H9 (cell line): ENCODE measurements around the gene ZKSCAN7. TPM values are rescaled to one million over a fixed set of nuclear protein-coding genes. Genes with fewer than 3 reads are reported as not detected.

ENCODE experiments used
- DNase-seq: peaks from one replicate; pipeline ENCODE4 v3.0.0-alpha.2; 2017
- H2AFZ ChIP-seq: one replicate; pipeline ENCODE4 v1.6.1; 2013; ENCODE audit warnings: mild to moderate bottlenecking, low read length, control low read depth, moderate library complexity
- H2AK5ac ChIP-seq: 2 replicates; pipeline ENCODE4 v1.6.1; 2013; ENCODE audit warnings: low read length, control low read depth, mixed read lengths; ENCODE audit not compliant: insufficient read length
- H2BK120ac ChIP-seq: one replicate; pipeline ENCODE4 v1.6.1; 2013; ENCODE audit warnings: low read depth, mild to moderate bottlenecking, low read length, control low read depth, inconsistent platforms; ENCODE audit not compliant: poor library complexity, severe bottlenecking
- H2BK12ac ChIP-seq: 2 replicates; pipeline ENCODE4 v1.6.1; 2013; ENCODE audit warnings: low read length, control low read depth, mixed read lengths, low read depth; ENCODE audit not compliant: insufficient read length
- H2BK15ac ChIP-seq: 2 replicates; pipeline ENCODE4 v1.6.1; 2013; ENCODE audit warnings: low read depth, low read length, control low read depth
- H2BK20ac ChIP-seq: one replicate; pipeline ENCODE4 v1.6.1; 2013; ENCODE audit warnings: low read depth, mild to moderate bottlenecking, low read length, control low read depth, inconsistent platforms; ENCODE audit not compliant: poor library complexity, severe bottlenecking
- H2BK5ac ChIP-seq: 2 replicates; pipeline ENCODE4 v1.6.1; 2013; ENCODE audit warnings: low read length, control low read depth, mixed read lengths; ENCODE audit not compliant: insufficient read length
- H3K14ac ChIP-seq: 2 replicates; pipeline ENCODE4 v1.6.1; 2013; ENCODE audit warnings: low read length, control low read depth; ENCODE audit not compliant: insufficient read depth
- H3K18ac ChIP-seq: 2 replicates; pipeline ENCODE4 v1.6.1; 2013; ENCODE audit warnings: low read depth, mild to moderate bottlenecking, mixed read lengths, low read length, control low read depth; ENCODE audit not compliant: insufficient read length
- H3K23ac ChIP-seq: 2 replicates; pipeline ENCODE4 v1.6.1; 2013; ENCODE audit warnings: low read length, control low read depth, mixed read lengths, low read depth; ENCODE audit not compliant: insufficient read length
- H3K23me2 ChIP-seq: 2 replicates; pipeline ENCODE4 v1.6.1; 2013; ENCODE audit warnings: low read depth, mild to moderate bottlenecking, mixed read lengths, low read length, control low read depth; ENCODE audit not compliant: insufficient read length, poor library complexity, severe bottlenecking
- H3K27ac ChIP-seq: 2 replicates; pipeline ENCODE4 v1.5.1; 2013; ENCODE audit warnings: low read length, control low read depth, mixed read lengths, low read depth; ENCODE audit not compliant: insufficient read length
- H3K27me3 ChIP-seq: 2 replicates; pipeline ENCODE4 v1.6.1; 2013; ENCODE audit warnings: low read length, control low read depth, inconsistent platforms; ENCODE audit not compliant: insufficient read depth
- H3K4ac ChIP-seq: 2 replicates; pipeline ENCODE4 v1.6.1; 2013; ENCODE audit warnings: low read depth, mild to moderate bottlenecking, control low read depth, inconsistent platforms, low read length, moderate library complexity
- H3K4me1 ChIP-seq: 2 replicates; pipeline ENCODE4 v1.6.1; 2013; ENCODE audit warnings: low read length, control low read depth, inconsistent platforms; ENCODE audit not compliant: insufficient read depth
- H3K4me2 ChIP-seq: 2 replicates; pipeline ENCODE4 v1.6.1; 2013; ENCODE audit warnings: low read length, control low read depth, mixed read lengths; ENCODE audit not compliant: insufficient read length, insufficient read depth
- H3K56ac ChIP-seq: 2 replicates; pipeline ENCODE4 v1.6.1; 2013; ENCODE audit warnings: low read depth, mild to moderate bottlenecking, mixed read lengths, low read length, control low read depth; ENCODE audit not compliant: insufficient read length
- H3K79me1 ChIP-seq: 2 replicates; pipeline ENCODE4 v1.6.1; 2013; ENCODE audit warnings: low read depth, mild to moderate bottlenecking, moderate library complexity, low read length, control low read depth, inconsistent platforms; ENCODE audit not compliant: insufficient read depth, poor library complexity, severe bottlenecking
- H3K79me2 ChIP-seq: 2 replicates; pipeline ENCODE4 v1.6.1; 2013; ENCODE audit warnings: low read length, control low read depth, inconsistent platforms; ENCODE audit not compliant: insufficient read depth
- H3K9ac ChIP-seq: 2 replicates; pipeline ENCODE4 v1.6.1; 2013; ENCODE audit warnings: low read length, control low read depth, mixed read lengths; ENCODE audit not compliant: insufficient read length; ENCODE audit errors: extremely low read depth
- H3K9me3 ChIP-seq: one replicate; pipeline ENCODE4 v1.6.1; 2013; ENCODE audit warnings: low read depth, low read length, inconsistent platforms; ENCODE audit not compliant: control insufficient read depth
- H3T11ph ChIP-seq: one replicate; pipeline ENCODE4 v1.6.1; 2013; ENCODE audit warnings: mild to moderate bottlenecking, low read length, control low read depth, inconsistent platforms
- H4K20me1 ChIP-seq: one replicate; pipeline ENCODE4 v1.6.1; 2013; ENCODE audit not compliant: control insufficient read depth, insufficient read length, insufficient read depth
- H4K5ac ChIP-seq: 2 replicates; pipeline ENCODE4 v1.6.1; 2013; ENCODE audit warnings: low read depth, mild to moderate bottlenecking, mixed read lengths, low read length, control low read depth; ENCODE audit not compliant: insufficient read length
- H4K8ac ChIP-seq: replicated peaks from 2 replicates; pipeline ENCODE4 v1.6.1; 2013; ENCODE audit warnings: low read length, control low read depth, mixed read lengths, low read depth; ENCODE audit not compliant: insufficient read length
- H4K91ac ChIP-seq: 2 replicates; pipeline ENCODE4 v1.6.1; 2013; ENCODE audit warnings: low read depth, mild to moderate bottlenecking, moderate library complexity, mixed read lengths, low read length, control low read depth; ENCODE audit not compliant: insufficient read length
- H3K27ac Mint-ChIP-seq, 3 experiments: 2 replicates in 2 of 3; 3 replicates in 1 of 3; pipeline ENCODE4 v1.8.0; 2020 to 2021; ENCODE audit warnings: mixed read lengths in 3 of 3, mild to moderate bottlenecking in 1 of 3, moderate library complexity in 1 of 3
- H3K27me3 Mint-ChIP-seq: 2 replicates; pipeline ENCODE4 v1.8.0; 2021; ENCODE audit warnings: low read depth, mild to moderate bottlenecking, moderate library complexity, mixed read lengths
- H3K36me3 Mint-ChIP-seq, 3 experiments: 2 replicates in 2 of 3; 3 replicates in 1 of 3; pipeline ENCODE4 v1.8.0; 2020 to 2021; ENCODE audit warnings: low read depth in 3 of 3, mixed read lengths in 3 of 3; ENCODE audit not compliant: insufficient read depth in 1 of 3
- H3K4me1 Mint-ChIP-seq, 2 experiments: 2 replicates each; pipeline ENCODE4 v1.8.0; 2020; ENCODE audit warnings: mixed read lengths in 2 of 2
- H3K4me3 Mint-ChIP-seq, 2 experiments: 2 replicates in 1 of 2; 3 replicates in 1 of 2; pipeline ENCODE4 v1.8.0; 2020 to 2021; ENCODE audit warnings: mild to moderate bottlenecking in 2 of 2, mixed read lengths in 2 of 2, moderate library complexity in 1 of 2
- H3K9me3 Mint-ChIP-seq, 2 experiments: 2 replicates in 1 of 2; 3 replicates in 1 of 2; pipeline ENCODE4 v1.8.0; 2020; ENCODE audit warnings: mild to moderate bottlenecking in 2 of 2, mixed read lengths in 2 of 2, moderate library complexity in 1 of 2
- total RNA-seq: library from RNA; stranded (reverse); gene quantifications from 2 replicates; pipeline ENCODE4 v1.2.1, GENCODE V29; 2021
- TF ChIP-seq, protein P1 (sequence below): fragments of 200-600 bp; sonication (generic); conservative IDR thresholded peaks from 3 replicates; pipeline ENCODE4 v1.8.0; 2021; ENCODE audit warnings: antibody characterized with exemption, mild to moderate bottlenecking

Gene ZKSCAN7
- total RNA-seq, 1 experiment from 2014 or later, result 8.7 TPM

DNA sequence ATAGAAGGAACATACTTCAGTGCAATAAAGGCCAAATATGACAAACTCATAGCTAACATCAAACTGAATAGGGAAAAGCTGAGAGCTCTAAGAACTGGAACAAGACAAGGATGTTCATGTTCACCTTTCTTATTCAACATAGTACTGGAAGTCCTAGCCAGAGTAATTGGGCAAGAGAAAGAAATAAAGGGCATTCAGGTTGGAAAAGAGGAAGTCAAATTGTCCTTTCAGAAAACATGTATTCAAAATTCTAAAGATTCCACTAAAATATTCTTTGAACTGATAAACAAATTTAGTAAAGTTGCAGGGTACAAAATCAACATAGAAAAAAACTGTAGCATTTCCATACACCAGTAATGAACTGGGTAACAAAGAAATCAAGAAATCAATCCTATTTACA, 57.7 kb downstream of the ZKSCAN7 start:
- Histone ChIP-seq H3K9ac (no peak overlapping the region), H4K8ac (no peak overlapping the region), H2BK12ac (no peak overlapping the region), H3K4me1 (no peaks in the 10 kb centered on the region), H3K4me2 (no peak overlapping the region), H3T11ph (no peak overlapping the region), H2AFZ (no peak overlapping the region), H3K9me3 (no peaks in the 10 kb centered on the region), H4K5ac (no peak overlapping the region), H3K4ac (no peak overlapping the region), H2AK5ac (no peak overlapping the region), H3K56ac (no peak overlapping the region), H3K23me2 (no peaks in the 10 kb centered on the region), H3K27me3 (no peaks in the 10 kb centered on the region), H3K27ac (no peak overlapping the region), H2BK20ac (no peak overlapping the region), H3K14ac (no peak overlapping the region), H2BK15ac (no peak overlapping the region), H4K20me1 (no peaks in the 10 kb centered on the region), H3K23ac (no peak overlapping the region), H3K79me2 (no peaks in the 10 kb centered on the region), H2BK120ac (no peak overlapping the region), H2BK5ac (no peak overlapping the region), H3K79me1 (no peaks in the 10 kb centered on the region), H4K91ac (no peak overlapping the region), H3K18ac (no peak overlapping the region)
- peaks cover 25 to 39% of the 10 kb centered on the region in 2 experiments for H3K9me3 Mint-ChIP-seq
- H3K27ac Mint-ChIP-seq, result no peak overlapping the region
- H3K27me3 Mint-ChIP-seq, result no peaks in the 10 kb centered on the region
- DNase-seq, result no peak
- H3K4me3 Mint-ChIP-seq, result no peak overlapping the region
- no peaks in the 10 kb centered on the region for H3K4me1 Mint-ChIP-seq
- H3K36me3 Mint-ChIP-seq, result peaks cover 5 to 10% (median 10%) of the 10 kb centered on the region in 3 experiments
- TF ChIP-seq, protein P1, sequence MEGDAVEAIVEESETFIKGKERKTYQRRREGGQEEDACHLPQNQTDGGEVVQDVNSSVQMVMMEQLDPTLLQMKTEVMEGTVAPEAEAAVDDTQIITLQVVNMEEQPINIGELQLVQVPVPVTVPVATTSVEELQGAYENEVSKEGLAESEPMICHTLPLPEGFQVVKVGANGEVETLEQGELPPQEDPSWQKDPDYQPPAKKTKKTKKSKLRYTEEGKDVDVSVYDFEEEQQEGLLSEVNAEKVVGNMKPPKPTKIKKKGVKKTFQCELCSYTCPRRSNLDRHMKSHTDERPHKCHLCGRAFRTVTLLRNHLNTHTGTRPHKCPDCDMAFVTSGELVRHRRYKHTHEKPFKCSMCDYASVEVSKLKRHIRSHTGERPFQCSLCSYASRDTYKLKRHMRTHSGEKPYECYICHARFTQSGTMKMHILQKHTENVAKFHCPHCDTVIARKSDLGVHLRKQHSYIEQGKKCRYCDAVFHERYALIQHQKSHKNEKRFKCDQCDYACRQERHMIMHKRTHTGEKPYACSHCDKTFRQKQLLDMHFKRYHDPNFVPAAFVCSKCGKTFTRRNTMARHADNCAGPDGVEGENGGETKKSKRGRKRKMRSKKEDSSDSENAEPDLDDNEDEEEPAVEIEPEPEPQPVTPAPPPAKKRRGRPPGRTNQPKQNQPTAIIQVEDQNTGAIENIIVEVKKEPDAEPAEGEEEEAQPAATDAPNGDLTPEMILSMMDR, result no peak

Other genes starting within 250 kb of the ZKSCAN7 start
- 21.9 and 23.8 TPM in 2 replicates for gene TCAIM, start 216.4 kb upstream of the ZKSCAN7 start, total RNA-seq
- 24.8 and 26.0 TPM in 2 replicates for gene ZNF445, start 77.5 kb upstream of the ZKSCAN7 start, total RNA-seq
- 16.4 and 18.7 TPM in 2 replicates for gene ZNF660, start 29.8 kb downstream of the ZKSCAN7 start, total RNA-seq
- 17.5 and 18.8 TPM in 2 replicates for gene ZNF197, start 69.8 kb downstream of the ZKSCAN7 start, total RNA-seq
- gene ZNF35, start 93.5 kb downstream of the ZKSCAN7 start, total RNA-seq, result 22.3 and 27.3 TPM in 2 replicates
- not detected in 2 replicates for gene ZNF502, start 157.5 kb downstream of the ZKSCAN7 start, total RNA-seq
- gene ZNF501, start 174.4 kb downstream of the ZKSCAN7 start, total RNA-seq, result 4.9 and 6.5 TPM in 2 replicates
- 47.0 and 47.4 TPM in 2 replicates for gene KIAA1143, start 206.4 kb downstream of the ZKSCAN7 start, total RNA-seq
- 25.0 and 25.8 TPM in 2 replicates for gene KIF15, start 206.6 kb downstream of the ZKSCAN7 start, total RNA-seq